Measurements from ENCODE around the gene RPL39. TPM values are rescaled to one million over a fixed set of nuclear protein-coding genes. Genes with fewer than 3 reads are reported as not detected.

Gene RPL39
- total RNA-seq, 1 experiment from 2014 or later = 2,054 TPM

DNA sequence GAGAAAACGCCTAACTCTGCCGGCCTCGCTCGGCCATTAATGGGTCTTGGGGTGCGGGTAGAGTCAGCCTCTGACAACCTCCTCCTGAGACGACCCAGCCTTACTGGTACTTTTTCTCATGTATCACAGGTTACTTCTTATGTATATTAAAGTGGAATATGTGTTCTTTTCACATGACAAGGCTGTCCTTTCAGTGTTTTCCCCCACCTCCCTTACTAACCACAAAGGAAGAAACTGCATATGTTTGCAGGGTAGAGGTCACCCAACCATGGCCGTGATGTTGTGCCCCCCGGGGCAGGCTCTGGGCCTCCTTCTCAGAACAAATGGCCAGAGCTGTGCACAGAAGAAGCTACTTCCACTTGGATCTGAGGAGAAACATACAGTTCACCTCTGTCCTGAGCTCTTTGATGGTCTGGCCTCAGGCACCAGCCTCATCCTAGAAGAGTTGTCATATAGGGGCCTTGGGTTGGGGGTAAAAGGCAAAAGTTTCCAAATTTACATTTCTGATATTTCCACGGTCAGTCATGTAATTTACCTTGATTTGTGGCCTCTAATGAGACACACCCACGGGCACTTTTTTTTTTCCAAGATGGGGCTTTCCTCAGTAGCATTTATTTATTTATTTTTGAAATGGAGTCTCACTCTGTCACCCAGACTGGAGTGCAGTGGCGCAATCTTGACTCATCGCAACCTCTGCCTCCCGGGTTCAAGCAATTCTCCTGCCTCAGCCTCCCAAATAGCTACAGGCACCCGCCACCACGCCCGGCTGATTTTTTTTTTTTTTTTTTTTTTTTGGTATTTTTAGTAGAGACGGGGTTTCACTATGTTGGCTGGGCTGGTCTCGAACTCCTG lies 31.2 kb downstream of the RPL39 start:
- H2BK15ac ChIP-seq (ENCODE audit: low read depth, low read length) = no peak overlapping the region
- H2AK5ac ChIP-seq (ENCODE audit: insufficient read length, low read length) = no peak overlapping the region
- no peak for DNase-seq
- H3K14ac ChIP-seq (ENCODE audit: insufficient read depth, low read length) = no peak overlapping the region
- H3K27ac ChIP-seq (ENCODE audit: insufficient read length, low read depth, low read length) = no peak overlapping the region
- no peak overlapping the region for H3T11ph ChIP-seq (ENCODE audit: low read length)
- no peaks in the 10 kb centered on the region; a peak in 3 of 7 replicates for H3K36me3 Mint-ChIP-seq (ENCODE audit: insufficient read depth in 1 of 3, low read depth in 3 of 3)
- H3K9me3 Mint-ChIP-seq = peaks cover 64 to 67% of the 10 kb centered on the region in 2 experiments
- H3K9ac ChIP-seq (ENCODE audit: extremely low read depth, insufficient read length, low read length) = no peak overlapping the region
- no peak overlapping the region for H3K56ac ChIP-seq (ENCODE audit: insufficient read length, low read depth, low read length)
- TF ChIP-seq, protein P1, sequence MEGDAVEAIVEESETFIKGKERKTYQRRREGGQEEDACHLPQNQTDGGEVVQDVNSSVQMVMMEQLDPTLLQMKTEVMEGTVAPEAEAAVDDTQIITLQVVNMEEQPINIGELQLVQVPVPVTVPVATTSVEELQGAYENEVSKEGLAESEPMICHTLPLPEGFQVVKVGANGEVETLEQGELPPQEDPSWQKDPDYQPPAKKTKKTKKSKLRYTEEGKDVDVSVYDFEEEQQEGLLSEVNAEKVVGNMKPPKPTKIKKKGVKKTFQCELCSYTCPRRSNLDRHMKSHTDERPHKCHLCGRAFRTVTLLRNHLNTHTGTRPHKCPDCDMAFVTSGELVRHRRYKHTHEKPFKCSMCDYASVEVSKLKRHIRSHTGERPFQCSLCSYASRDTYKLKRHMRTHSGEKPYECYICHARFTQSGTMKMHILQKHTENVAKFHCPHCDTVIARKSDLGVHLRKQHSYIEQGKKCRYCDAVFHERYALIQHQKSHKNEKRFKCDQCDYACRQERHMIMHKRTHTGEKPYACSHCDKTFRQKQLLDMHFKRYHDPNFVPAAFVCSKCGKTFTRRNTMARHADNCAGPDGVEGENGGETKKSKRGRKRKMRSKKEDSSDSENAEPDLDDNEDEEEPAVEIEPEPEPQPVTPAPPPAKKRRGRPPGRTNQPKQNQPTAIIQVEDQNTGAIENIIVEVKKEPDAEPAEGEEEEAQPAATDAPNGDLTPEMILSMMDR (conservative IDR thresholded peaks at IDR 0.05) = no peak
- no CpG with 5 or more reads among the region's 18 CpGs for WGBS (ENCODE audit: extremely low coverage, insufficient read length, low lambda C conversion rate)
- no peaks in the 10 kb centered on the region for H4K20me1 ChIP-seq (ENCODE audit: control insufficient read depth, insufficient read depth, insufficient read length)
- no peaks in the 10 kb centered on the region for H3K79me2 ChIP-seq (ENCODE audit: insufficient read depth, low read length)
- no peak overlapping the region for H4K8ac ChIP-seq (replicated peaks; ENCODE audit: insufficient read length, low read depth, low read length)
- H3K27me3 ChIP-seq (ENCODE audit: insufficient read depth, low read length) = no peaks in the 10 kb centered on the region; the same call in 1 of the 2 replicates
- H3K27me3 Mint-ChIP-seq (ENCODE audit: low read depth) = peaks cover 27% of the 10 kb centered on the region
- no peaks in the 10 kb centered on the region for H3K79me1 ChIP-seq (ENCODE audit: insufficient read depth, low read depth, low read length, poor library complexity, severe bottlenecking)
- no peak overlapping the region for H4K91ac ChIP-seq (ENCODE audit: insufficient read length, low read depth, low read length)
- H3K4me1 Mint-ChIP-seq = peaks cover 29 to 36% of the 10 kb centered on the region in 2 experiments
- H3K9me3 ChIP-seq (ENCODE audit: control insufficient read depth, low read depth, low read length) = peaks cover 23% of the 10 kb centered on the region
- H4K5ac ChIP-seq (ENCODE audit: insufficient read length, low read depth, low read length) = no peak overlapping the region
- peak overlapping the region; percentile 10 for H3K4me2 ChIP-seq (ENCODE audit: insufficient read depth, insufficient read length, low read length)
- peak overlapping the region; percentile 46 to 78; a peak in 3 of 5 replicates for H3K4me3 Mint-ChIP-seq
- H2BK5ac ChIP-seq (ENCODE audit: insufficient read length, low read length) = no peak overlapping the region
- no peak overlapping the region for H3K18ac ChIP-seq (ENCODE audit: insufficient read length, low read depth, low read length)
- H2BK12ac ChIP-seq (ENCODE audit: insufficient read length, low read depth, low read length) = no peak overlapping the region
- H3K23ac ChIP-seq (ENCODE audit: insufficient read length, low read depth, low read length) = no peak overlapping the region
- no peak overlapping the region for H2AFZ ChIP-seq (ENCODE audit: low read length)
- H3K4ac ChIP-seq (ENCODE audit: low read depth, low read length) = no peak overlapping the region
- peaks cover 2% of the 10 kb centered on the region; the same call in 1 of the 2 replicates for H3K4me1 ChIP-seq (ENCODE audit: insufficient read depth, low read length)
- H3K27ac Mint-ChIP-seq = no peak overlapping the region
- no peak overlapping the region for H2BK20ac ChIP-seq (ENCODE audit: low read depth, low read length, poor library complexity, severe bottlenecking)
- no peak overlapping the region for H2BK120ac ChIP-seq (ENCODE audit: low read depth, low read length, poor library complexity, severe bottlenecking)
- H3K23me2 ChIP-seq (ENCODE audit: insufficient read length, low read depth, low read length, poor library complexity, severe bottlenecking) = peaks cover 2% of the 10 kb centered on the region

Data from H9 (cell line).